ENCODE data around the gene SLC18A2.

The SLC18A2 gene

GRCh38 chr10:117313641-117314040 is 72.7 kb downstream of the SLC18A2 start:
- no peak for DNase-seq (ENCODE audit: low read depth in 2 of 2)

- no peak for DNase-seq (ENCODE audit: low read depth in 2 of 2)
Observed at GRCh38 chr10:117316701-117317100, 75.8 kb downstream of the SLC18A2 start.

GRCh38 chr10:117318909-117319308 is 78.0 kb downstream of the SLC18A2 start:
- DNase-seq (ENCODE audit: low read depth in 2 of 2): no peak

GRCh38 chr10:117320050-117320665 is 79.2 kb downstream of the SLC18A2 start:
- no peak for DNase-seq (ENCODE audit: low read depth in 2 of 2)

GRCh38 chr10:117322260-117322659 is 81.3 kb downstream of the SLC18A2 start:
- DNase-seq (ENCODE audit: low read depth in 2 of 2): no peak

GRCh38 chr10:117324367-117324766 is 83.5 kb downstream of the SLC18A2 start:
- no peak for DNase-seq (ENCODE audit: low read depth in 2 of 2)

- DNase-seq (ENCODE audit: low read depth in 2 of 2): no peak
Observed at GRCh38 chr10:117327262-117327661, 86.3 kb downstream of the SLC18A2 start.

All from stimulated activated CD8-positive, alpha-beta memory T cell treated with anti-CD3 and anti-CD28 coated beads, Interleukin-15, amount 100 ng/mL, for 4 hours (primary cell).